Colonic mucosa (tissue), 4 donors: ENCODE results near the gene SUGP1. TPM values are rescaled to one million over a fixed set of nuclear protein-coding genes. Genes with fewer than 3 reads are reported as not detected.
"Not testable (repeated sequence)": the region's sequence is repeated elsewhere in the genome, so short reads cannot be mapped to it uniquely, and the experiment has no call there.

Experiments used
- DNase-seq: peaks from one replicate; pipeline ENCODE4 v3.0.0-alpha.2; 2020
- H3K27ac ChIP-seq: fragments of 200-600 bp; one replicate; pipeline ENCODE4 v1.8.0; 2021
- H3K27me3 ChIP-seq: fragments of 200-600 bp; one replicate; pipeline ENCODE4 v1.8.0; 2021
- H3K36me3 ChIP-seq: fragments of 200-600 bp; one replicate; pipeline ENCODE4 v1.8.0; 2021
- H3K4me1 ChIP-seq: fragments of 200-600 bp; one replicate; pipeline ENCODE4 v1.8.0; 2021; ENCODE audit warnings: mild to moderate bottlenecking
- H3K4me3 ChIP-seq: fragments of 200-600 bp; one replicate; pipeline ENCODE4 v1.8.0; 2021
- H3K9ac ChIP-seq, 2 donors: one replicate each; pipeline ENCODE4 v1.7.0; 2013; ENCODE audit warnings: control low read depth in 2 of 2, low read depth in 2 of 2, low read length in 2 of 2
- H3K9me3 ChIP-seq: fragments of 200-600 bp; one replicate; pipeline ENCODE4 v1.8.0; 2021
- CTCF ChIP-seq: fragments of 200-600 bp; IDR thresholded peaks from one replicate; pipeline ENCODE4 v1.8.0; 2022; ENCODE audit warnings: antibody characterized with exemption, mild to moderate bottlenecking
- intact Hi-C: fragments of 100-400 bp; cut with DNase I; formaldehyde crosslinking; loops from one replicate; pipeline ENCODE4 v1.14.1; 2022
- total RNA-seq, 2 donors: library from RNA; stranded (reverse); fragmentation: NEBNext Ultra II Directional in 1 of 2; extraction: Animal tissue kit (Norgen Biotek cat#: 25700) in 1 of 2; gene quantifications; one replicate each; pipeline ENCODE4 v1.2.1, GENCODE V29; 2021
- donor health status: healthy.
- donor health status: DM: no; HTN: no; CAD: no.
- donor health status: DM: no; HTN: no; CAD: no.

SUGP1 gene
- total RNA-seq, 2 donors from 2014 or later, result 33.2 to 54.7 TPM

- Histone ChIP-seq H3K4me3 (no peak overlapping the region), H3K36me3 (no peaks in the 10 kb centered on the region), H3K27me3 (peaks cover 24% of the 10 kb centered on the region), H3K4me1 (no peaks in the 10 kb centered on the region), H3K9ac (no peak overlapping the region), H3K27ac (no peak overlapping the region), H3K9me3 (no peaks in the 10 kb centered on the region)
- no peak for DNase-seq
- intact Hi-C loops, result no loop called here
- no peak for TF ChIP-seq CTCF
These were observed 61.5 kb downstream of the SUGP1 start for GRCh38 chr19:19258589-19259338.

- no peak for TF ChIP-seq CTCF
- intact Hi-C loops, result no loop called here
- no peak for DNase-seq
These were observed 62.3 kb downstream of the SUGP1 start for GRCh38 chr19:19257836-19258588.

GRCh38 chr19:19257137-19257536 is 63.2 kb downstream of the SUGP1 start:
- no peaks in the 10 kb centered on the region for H3K9me3 ChIP-seq
- peaks cover 13% of the 10 kb centered on the region for H3K27me3 ChIP-seq
- DNase-seq, result no peak
- intact Hi-C loops, result no loop called here
- H3K27ac ChIP-seq, result no peak overlapping the region
- TF ChIP-seq CTCF, result no peak
- H3K36me3 ChIP-seq, result no peaks in the 10 kb centered on the region
- H3K9ac ChIP-seq, result no peak overlapping the region
- H3K4me1 ChIP-seq, result no peaks in the 10 kb centered on the region
- no peak overlapping the region for H3K4me3 ChIP-seq

More at GRCh38 chr19:19257836-19258588, 62.3 kb downstream of the SUGP1 start:
- no peaks in the 10 kb centered on the region for H3K9me3 ChIP-seq
- no peak overlapping the region for H3K4me3 ChIP-seq
- H3K27me3 ChIP-seq, result peaks cover 21% of the 10 kb centered on the region
- no peaks in the 10 kb centered on the region for H3K4me1 ChIP-seq
- no peak overlapping the region for H3K9ac ChIP-seq
- no peak overlapping the region for H3K27ac ChIP-seq
- no peaks in the 10 kb centered on the region for H3K36me3 ChIP-seq

GRCh38 chr19:19256072-19256969 is 64.0 kb downstream of the SUGP1 start:
- peaks cover 6% of the 10 kb centered on the region for H3K27me3 ChIP-seq
- H3K4me1 ChIP-seq, result no peaks in the 10 kb centered on the region
- no peak overlapping the region for H3K4me3 ChIP-seq
- H3K27ac ChIP-seq, result no peak overlapping the region
- no peak for DNase-seq
- intact Hi-C loops, result no loop called here
- TF ChIP-seq CTCF, result no peak
- no peaks in the 10 kb centered on the region for H3K36me3 ChIP-seq
- H3K9me3 ChIP-seq, result no peaks in the 10 kb centered on the region
- no peak overlapping the region for H3K9ac ChIP-seq

GRCh38 chr19:19253409-19253808 is 66.9 kb downstream of the SUGP1 start:
- H3K4me1 ChIP-seq, H3K36me3 ChIP-seq, DNase-seq, intact Hi-C loops, H3K27me3 ChIP-seq, H3K27ac ChIP-seq, H3K9me3 ChIP-seq, H3K4me3 ChIP-seq, H3K9ac ChIP-seq: not testable (repeated sequence)
